Non-pigmented ciliary epithelial cell (primary cell): ENCODE results near the gene ATXN1.
"Not testable (repeated sequence)": the region's sequence is repeated elsewhere in the genome, so short reads cannot be mapped to it uniquely, and the experiment has no call there.

Experiments used
- DNase-seq: peaks from one replicate; pipeline ENCODE4 v3.0.0-alpha.2; 2010; ENCODE audit warnings: low read depth

The ATXN1 gene

DNA sequence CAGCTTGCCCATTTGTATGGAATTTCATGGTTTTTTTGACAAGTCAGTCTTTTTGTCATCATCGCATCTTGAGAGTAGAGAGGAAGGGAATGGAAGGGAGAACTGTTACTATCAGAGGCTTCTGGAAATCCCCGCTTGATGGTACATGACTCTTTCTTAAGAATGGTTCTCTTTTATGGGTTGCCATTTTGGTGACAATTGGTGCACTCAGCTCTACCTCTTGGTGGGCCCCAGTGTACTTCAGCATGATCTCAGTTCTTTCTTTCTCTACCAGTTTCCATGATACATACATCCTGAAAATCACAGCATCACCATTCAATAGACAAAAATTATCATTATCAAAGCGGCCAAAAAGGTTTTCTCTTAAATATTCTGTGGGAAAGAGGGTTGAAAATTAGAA, 147.1 kb downstream of the ATXN1 start:
- not testable (repeated sequence) for DNase-seq

- DNase-seq, result not testable (repeated sequence)
These were observed 147.8 kb downstream of the ATXN1 start for GRCh38 chr6:16613504-16613903.

DNA sequence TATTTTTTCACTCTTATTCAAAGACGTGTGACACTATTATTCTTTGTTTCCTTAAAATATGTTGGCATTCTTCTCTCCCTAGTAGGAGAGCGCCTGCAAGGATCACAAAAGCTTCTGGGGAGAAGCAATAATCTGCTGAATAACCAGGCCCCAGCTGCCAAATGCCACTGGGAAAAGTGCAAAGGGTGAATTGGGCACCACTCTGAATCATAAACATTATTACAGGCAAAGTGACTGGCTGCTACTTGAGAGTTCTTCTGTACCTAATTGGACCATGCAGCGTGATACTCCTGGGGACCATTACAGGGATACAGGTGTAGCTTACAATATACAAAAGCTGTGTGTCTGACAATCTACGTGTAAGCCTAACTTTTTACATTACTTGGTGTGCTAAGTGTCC, 152.8 kb downstream of the ATXN1 start:
- no peak for DNase-seq

DNA sequence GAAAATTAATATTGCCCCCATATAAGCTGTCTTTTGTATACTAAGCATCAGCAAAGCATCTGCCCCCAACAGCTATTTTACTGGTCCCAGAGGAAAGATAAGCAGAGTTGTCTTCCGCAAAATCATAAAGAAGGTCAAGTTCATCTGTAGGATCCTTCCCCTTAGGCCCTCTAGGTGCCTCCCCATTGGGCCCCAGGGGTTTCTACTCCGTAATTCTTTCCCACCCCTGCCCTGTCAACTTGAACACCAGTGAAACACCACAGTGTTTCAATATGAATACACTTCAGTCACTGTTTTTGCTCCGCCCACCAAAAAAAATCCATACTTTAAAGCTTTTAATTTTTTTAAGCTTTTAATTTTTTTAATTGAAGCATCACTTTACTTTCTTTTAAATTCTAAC, 159.2 kb downstream of the ATXN1 start:
- DNase-seq, result no peak

GRCh38 chr6:16600701-16601100, 160.6 kb downstream of the ATXN1 start:
- no peak for DNase-seq

DNA sequence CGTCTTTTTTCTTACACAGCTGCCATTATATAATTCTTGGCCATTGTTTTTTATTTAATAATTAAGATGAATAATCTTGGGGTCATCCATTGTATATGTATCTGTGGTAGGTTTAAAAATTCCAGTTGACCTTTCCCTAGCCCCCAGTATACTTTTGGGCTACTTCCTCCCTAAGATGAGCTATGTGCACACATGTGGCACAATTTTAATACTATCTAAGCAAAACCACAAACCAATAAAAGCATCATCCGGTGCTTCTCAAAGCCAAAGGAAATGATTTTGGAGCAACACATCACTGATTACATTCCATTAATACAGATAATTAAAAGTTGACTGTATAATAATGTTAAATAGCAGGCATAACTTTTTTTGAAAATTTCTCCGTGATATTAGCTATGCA, 161.2 kb downstream of the ATXN1 start:
- no peak for DNase-seq

GRCh38 chr6:16596616-16597331, 164.5 kb downstream of the ATXN1 start:
- DNase-seq, result no peak

DNA sequence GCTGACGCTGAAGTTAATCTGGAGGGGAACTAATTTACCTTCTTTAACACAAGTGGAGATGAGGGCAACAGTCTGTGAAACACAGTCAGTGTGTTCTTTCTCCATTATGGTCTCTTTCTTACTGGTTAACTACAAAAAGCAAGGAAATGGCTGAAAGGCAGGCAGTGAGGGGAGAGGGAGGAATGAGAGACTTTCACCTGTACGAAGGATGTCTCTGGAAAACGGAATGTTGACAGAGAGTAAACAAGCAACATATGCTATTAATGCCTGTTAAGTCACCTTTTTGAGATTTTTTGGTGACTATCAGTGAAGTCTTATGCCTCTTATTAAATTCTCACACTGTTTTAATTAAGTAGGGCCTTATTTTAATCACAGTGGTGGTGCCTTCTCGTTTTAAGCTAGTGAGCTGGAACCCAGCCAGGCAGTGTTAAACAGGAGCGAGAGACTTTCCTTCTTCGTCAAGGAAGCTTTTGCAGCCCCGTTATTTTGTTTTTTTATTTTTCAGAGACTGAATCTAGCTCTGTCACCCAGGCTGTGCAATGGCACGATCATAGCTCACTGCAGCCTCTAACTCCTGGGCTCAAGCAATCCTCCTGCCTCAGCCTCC, 165.6 kb downstream of the ATXN1 start:
- no peak for DNase-seq

- no peak for DNase-seq
These were observed 166.4 kb downstream of the ATXN1 start for GRCh38 chr6:16594849-16595248.

DNA sequence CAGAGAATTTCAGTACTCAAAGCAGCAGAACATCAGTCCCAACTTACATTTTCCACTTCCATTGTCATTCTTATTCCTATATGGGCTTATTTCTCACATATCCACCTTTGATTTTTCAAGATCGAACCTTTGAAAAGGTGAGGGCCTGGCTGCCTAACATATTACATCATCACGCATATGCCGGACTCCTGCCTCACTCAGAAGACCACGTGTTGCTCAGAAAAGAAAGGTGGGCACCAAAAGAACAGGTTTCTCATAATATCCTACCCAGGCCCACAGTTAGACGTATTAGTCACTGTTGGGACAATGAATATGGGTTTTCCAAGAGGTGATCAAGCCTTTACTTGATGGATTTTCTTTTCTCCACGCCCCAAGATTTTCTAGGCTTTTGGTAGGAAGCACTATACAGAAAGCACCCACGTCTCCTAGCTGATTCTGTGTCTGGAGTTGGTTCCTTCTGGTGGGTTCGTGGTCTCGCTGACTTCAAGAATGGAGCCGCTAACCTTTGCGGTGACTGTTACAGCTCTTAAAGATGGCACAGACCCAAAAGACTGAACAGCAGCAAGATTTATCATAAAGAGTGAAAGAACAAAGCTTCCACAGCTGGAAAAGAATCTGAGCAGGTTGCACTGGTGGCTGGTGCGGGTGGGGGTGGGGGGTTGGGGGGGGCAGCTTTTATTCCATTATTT, 168.9 kb downstream of the ATXN1 start:
- DNase-seq, result no peak

DNA sequence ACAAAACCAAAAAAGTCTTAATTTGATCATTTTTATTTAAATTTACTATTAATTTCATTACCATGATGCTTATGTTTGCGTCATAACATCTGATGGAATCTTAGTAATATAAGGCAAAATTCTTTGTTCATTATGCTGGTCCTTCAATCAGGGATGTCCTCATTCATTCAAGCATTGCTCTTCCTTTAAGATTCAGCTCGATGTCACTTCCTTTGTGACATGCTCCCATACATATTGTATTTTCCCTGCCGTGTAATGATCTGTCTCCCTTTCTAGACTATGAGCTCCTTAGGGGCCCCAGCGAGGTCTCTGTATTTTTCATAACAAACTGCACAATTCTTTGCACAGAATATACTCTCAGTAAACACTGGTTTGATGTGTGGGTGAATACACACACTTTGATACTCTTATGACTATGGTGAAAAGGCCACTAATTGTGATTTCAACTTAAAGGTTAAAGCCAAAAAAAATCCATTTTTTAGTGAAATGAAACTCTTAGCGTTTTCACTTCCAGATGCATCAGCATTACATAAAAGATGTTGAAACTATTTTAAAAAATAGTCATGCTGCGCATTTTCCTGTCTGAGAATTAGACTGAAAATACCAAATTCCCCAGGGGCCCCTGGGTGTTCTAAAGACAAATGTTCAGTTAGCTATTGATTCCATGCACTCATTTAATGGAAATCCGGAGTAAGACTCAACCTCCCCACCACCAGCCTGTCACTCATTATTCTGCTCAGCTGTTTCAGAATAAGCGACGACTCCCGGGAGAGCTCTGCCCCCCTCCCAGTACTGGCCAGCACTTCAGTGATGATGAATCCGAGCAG, 169.7 kb downstream of the ATXN1 start:
- no peak for DNase-seq

DNA sequence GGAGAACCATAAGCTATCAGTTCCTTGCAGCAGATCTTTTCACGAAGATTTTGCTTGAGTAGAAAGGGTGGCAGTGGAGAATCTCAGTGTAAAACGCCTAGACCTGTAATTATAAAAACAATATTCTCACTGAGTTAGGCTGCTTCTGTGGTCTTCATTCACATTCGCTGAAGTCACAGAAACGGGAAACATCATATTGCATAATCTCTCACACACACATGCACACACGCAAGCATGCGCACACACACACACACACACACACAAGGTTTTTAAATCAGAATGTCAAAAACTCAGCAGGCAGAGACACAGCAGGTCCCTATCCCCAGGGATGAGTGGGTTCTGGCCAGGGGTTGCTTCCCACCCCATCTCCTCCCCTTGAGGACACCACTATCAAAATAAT, 175.5 kb downstream of the ATXN1 start:
- no peak for DNase-seq

GRCh38 chr6:16583144-16583762, 178.0 kb downstream of the ATXN1 start:
- DNase-seq, result no peak

- DNase-seq, result no peak
These were observed 178.7 kb downstream of the ATXN1 start for GRCh38 chr6:16582446-16583143.

DNA sequence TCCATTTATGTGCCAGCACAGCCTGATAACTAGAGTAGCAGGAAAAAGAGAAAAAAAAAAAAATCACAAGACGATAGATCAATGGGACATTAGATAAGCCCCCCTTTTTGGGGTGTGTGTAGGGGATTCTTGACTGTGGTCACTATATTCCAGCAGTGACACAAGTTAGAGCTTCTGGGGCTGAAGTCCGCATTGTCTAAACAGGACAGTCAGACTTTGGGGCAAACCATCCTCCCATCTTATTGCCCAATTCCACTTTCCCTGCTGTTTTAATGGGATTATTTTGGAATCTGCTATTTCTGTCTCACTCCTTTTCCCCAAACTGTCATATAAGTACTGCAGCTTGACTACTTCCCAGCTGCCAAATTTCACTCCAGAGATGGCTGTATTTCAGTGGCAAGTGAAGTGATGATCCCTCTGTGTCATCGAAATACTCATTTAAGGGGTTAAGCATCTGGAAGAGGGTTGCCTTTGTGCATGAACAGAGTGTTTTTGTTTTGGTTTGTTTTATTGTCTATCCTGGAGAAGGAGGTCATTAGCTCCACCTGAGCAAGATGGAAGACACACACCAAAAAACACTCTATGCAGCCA, 182.5 kb downstream of the ATXN1 start:
- DNase-seq, result no peak

DNA sequence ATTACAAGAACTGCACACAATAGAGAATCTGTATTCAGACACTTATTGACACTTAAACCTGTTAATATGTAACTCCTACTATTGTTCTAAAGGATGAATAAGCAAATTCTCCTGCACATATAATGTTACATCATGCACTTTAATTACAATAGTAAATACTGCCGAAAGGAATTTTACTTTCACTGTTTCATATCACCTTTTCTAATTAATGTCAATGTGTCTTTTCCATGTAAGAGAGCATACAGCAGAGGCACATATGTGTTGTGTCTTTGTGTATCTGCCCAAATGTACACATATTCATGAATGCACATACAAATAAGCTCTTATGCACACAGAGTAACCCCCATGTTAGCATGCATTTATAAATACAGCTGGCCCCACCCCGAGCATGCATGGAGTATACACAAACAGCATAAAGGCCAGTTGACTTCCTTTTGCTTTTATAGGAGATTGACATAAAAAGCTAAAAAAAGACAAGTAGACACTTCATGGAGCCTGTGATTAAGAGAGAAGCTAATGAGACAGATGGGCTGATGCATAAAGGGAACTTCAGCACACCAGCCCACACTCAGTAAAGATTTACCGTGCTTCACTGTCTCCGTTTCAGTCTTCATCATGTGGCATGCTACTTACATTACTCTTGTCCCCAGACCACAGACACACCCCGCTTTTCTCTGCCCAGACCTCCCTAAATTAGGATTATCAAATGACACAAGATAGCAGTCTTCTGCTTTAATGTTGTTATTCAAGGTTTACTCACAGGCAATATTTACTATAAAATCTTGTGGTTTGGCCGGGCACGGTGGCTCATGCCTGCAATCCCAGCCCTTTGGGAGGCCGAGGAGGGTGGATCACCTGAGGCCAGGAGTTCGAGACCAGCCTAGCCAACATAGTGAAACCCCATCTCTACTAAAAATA, 184.6 kb downstream of the ATXN1 start:
- DNase-seq, result no peak

DNA sequence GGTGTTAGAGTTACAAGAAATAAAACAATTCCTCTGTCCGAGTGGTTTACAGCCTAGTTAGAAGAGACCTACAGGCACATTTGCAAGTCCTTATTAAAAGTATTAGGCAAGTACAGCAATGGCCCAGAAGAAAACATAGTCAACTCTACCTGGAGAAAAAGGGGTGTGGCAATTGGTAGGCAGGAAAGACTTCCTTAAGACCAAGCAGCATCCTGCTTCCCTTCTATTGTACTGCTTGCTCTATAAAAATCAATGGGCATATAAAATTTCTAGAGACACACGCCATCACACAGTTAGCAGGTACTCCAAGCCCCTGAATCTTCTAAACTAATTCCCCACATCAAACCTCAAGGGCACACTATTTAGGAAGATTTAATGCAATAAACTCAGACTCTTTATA, 185.6 kb downstream of the ATXN1 start:
- no peak for DNase-seq

- no peak for DNase-seq
These were observed 188.3 kb downstream of the ATXN1 start for GRCh38 chr6:16572943-16573342.

- DNase-seq, result no peak
These were observed 188.9 kb downstream of the ATXN1 start for GRCh38 chr6:16572317-16572716.

- no peak for DNase-seq
These were observed 190.3 kb downstream of the ATXN1 start for GRCh38 chr6:16570946-16571345.
